Lower leg skin (tissue), 4 donors: ENCODE results near the gene RNF2. TPM values are rescaled to one million over a fixed set of nuclear protein-coding genes. Genes with fewer than 3 reads are reported as not detected.

Experiments
- DNase-seq, 2 donors: peaks; one replicate each; pipeline ENCODE4 v3.0.0-alpha.2; 2019; ENCODE audit warnings: low spot score in 2 of 2
- H3K4me3 ChIP-seq: fragments of 200-600 bp; sonication (generic); 2 replicates; pipeline ENCODE4 v1.5.1; 2017; ENCODE audit warnings: mild to moderate bottlenecking, low read depth; ENCODE audit not compliant: poor library complexity, severe bottlenecking
- CTCF ChIP-seq, 3 donors: fragments of 450-650 bp; IDR thresholded peaks; one replicate each; pipeline ENCODE4 v1.5.1; 2016; ENCODE audit warnings: antibody characterized with exemption in 3 of 3, mild to moderate bottlenecking in 3 of 3, moderate library complexity in 2 of 3
- POLR2A ChIP-seq, 2 donors: fragments of 450-650 bp; IDR thresholded peaks; one replicate each; pipeline ENCODE4 v1.6.1; 2016 to 2017; ENCODE audit warnings: antibody characterized with exemption in 2 of 2, mild to moderate bottlenecking in 1 of 2, moderate library complexity in 1 of 2
- WGBS, 2 donors: methylation state at CpG; one replicate each; pipeline ENCODE4 v1.1.5; 2018; 5-methylcytosine and 5-hydroxymethylcytosine counted together
- intact Hi-C: fragments of 100-400 bp; cut with DNase I; formaldehyde crosslinking; loops from one replicate; pipeline ENCODE4 v1.15.0; 2023; ENCODE audit warnings: low total_unique reads
- total RNA-seq, 4 donors: library from RNA; depleted of rRNA; stranded (reverse); fragments of >200 nt; gene quantifications; one replicate each; pipeline ENCODE4 v1.1.0, GENCODE V29; 2016

Gene RNF2
- total RNA-seq, 4 donors from 2014 or later: 9.2 to 23.4 (median 15.0) TPM

GRCh38 chr1:185083818-185084217 is 38.5 kb downstream of the RNF2 start:
- DNase-seq: no peak
- WGBS, 2 donors: 95 to 96% methylated on average over 2 of the region's 2 CpGs
- no peak overlapping the region for H3K4me3 ChIP-seq
- intact Hi-C loops: no loop called here
- TF ChIP-seq CTCF (IDR thresholded peaks at IDR 0.05) (no peak), POLR2A (IDR thresholded peaks at IDR 0.05) (no peak)

- WGBS, 2 donors: 100% methylated on average over 1 of the region's 1 CpG
- no peak for TF ChIP-seq CTCF (IDR thresholded peaks at IDR 0.05)
- TF ChIP-seq POLR2A (IDR thresholded peaks at IDR 0.05): no peak
- intact Hi-C loops: no loop called here
- no peak for DNase-seq
- no peak overlapping the region for H3K4me3 ChIP-seq
Measured at GRCh38 chr1:185087101-185087500, 41.7 kb downstream of the RNF2 start.

GRCh38 chr1:185087746-185088145 is 42.4 kb downstream of the RNF2 start:
- TF ChIP-seq POLR2A (IDR thresholded peaks at IDR 0.05) (no peak), CTCF (IDR thresholded peaks at IDR 0.05) (no peak)
- no peak for DNase-seq
- intact Hi-C loops: no loop called here
- no peak overlapping the region for H3K4me3 ChIP-seq

GRCh38 chr1:185091480-185091879 is 46.1 kb downstream of the RNF2 start:
- WGBS, 2 donors: 83 to 87% methylated on average over 5 of the region's 5 CpGs
- intact Hi-C loops: no loop called here
- TF ChIP-seq CTCF (IDR thresholded peaks at IDR 0.05) (no peak), POLR2A (IDR thresholded peaks at IDR 0.05) (no peak)
- H3K4me3 ChIP-seq: no peak overlapping the region
- DNase-seq: no peak

GRCh38 chr1:185094761-185095160 is 49.4 kb downstream of the RNF2 start:
- intact Hi-C loops: no loop called here
- WGBS, 2 donors: 94 to 96% methylated on average over 2 of the region's 2 CpGs
- H3K4me3 ChIP-seq: no peak overlapping the region
- no peak for DNase-seq
- TF ChIP-seq POLR2A (IDR thresholded peaks at IDR 0.05) (no peak), CTCF (IDR thresholded peaks at IDR 0.05) (no peak)

GRCh38 chr1:185096531-185096930 is 51.2 kb downstream of the RNF2 start:
- no peak overlapping the region for H3K4me3 ChIP-seq
- DNase-seq: no peak
- intact Hi-C loops: no loop called here
- TF ChIP-seq POLR2A (IDR thresholded peaks at IDR 0.05) (no peak), CTCF (IDR thresholded peaks at IDR 0.05) (no peak)
- WGBS, 2 donors: 67 to 79% methylated on average over 2 of the region's 2 CpGs
